HG03460 (cell line): ENCODE results near the gene ZNF764.
A peak's percentile ranks its signal among the peaks of the same experiment; 100 is the strongest.
"Not testable (repeated sequence)": the region's sequence is repeated elsewhere in the genome, so short reads cannot be mapped to it uniquely, and the experiment has no call there.

Source experiments
- ATAC-seq: cut with Tn5 transposase; IDR thresholded peaks from one replicate; pipeline ENCODE4 v1.9.1; 2021; ENCODE audit not compliant: unreplicated experiment

ZNF764 gene

GRCh38 chr16:30528799-30529457 lies 29.2 kb downstream of the ZNF764 start:
- ATAC-seq, result no peak

GRCh38 chr16:30527635-30528178 lies 30.5 kb downstream of the ZNF764 start:
- ATAC-seq, result no peak

DNA sequence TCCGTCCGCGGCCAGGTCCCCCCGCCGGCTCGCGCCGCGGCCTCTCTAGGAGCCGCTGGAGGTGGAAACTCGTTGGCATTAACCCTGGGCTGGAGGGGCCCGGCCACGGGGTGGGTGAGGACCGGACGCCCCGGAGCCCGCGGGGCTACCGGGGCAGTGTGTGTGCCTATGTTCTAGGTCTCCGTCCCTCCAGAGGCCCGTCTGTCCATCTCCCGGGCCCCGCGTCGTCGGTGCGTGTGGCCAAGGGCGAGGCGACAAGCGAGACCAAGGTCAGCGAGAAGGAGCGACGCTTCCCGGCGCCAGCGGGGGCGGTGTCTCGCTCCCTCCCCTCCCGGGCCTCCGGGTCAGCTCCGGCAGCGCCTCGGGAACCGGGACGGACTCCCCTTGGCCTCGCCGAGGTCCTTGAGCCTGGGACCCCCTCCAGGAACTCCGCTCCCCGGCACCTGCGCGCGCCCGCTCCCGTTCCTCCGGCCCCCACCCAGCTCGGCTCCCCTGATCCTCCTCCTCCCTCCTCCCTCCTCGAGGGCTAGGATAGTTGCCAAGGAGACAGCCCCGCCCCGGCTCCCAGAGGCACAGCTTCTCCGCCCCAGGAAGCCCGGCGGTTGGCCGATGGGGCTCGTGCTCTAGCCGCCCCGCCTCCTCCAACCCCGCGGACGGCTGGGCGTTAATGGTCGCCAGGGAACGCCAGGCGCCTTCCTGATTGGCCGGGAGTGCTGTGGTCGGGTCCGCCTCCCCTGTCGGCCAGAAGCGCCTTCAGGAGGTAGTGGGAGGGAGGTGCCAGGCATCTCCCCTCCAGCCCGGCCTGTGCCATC lies 31.1 kb downstream of the ZNF764 start:
- peak; percentile 75 for ATAC-seq

DNA sequence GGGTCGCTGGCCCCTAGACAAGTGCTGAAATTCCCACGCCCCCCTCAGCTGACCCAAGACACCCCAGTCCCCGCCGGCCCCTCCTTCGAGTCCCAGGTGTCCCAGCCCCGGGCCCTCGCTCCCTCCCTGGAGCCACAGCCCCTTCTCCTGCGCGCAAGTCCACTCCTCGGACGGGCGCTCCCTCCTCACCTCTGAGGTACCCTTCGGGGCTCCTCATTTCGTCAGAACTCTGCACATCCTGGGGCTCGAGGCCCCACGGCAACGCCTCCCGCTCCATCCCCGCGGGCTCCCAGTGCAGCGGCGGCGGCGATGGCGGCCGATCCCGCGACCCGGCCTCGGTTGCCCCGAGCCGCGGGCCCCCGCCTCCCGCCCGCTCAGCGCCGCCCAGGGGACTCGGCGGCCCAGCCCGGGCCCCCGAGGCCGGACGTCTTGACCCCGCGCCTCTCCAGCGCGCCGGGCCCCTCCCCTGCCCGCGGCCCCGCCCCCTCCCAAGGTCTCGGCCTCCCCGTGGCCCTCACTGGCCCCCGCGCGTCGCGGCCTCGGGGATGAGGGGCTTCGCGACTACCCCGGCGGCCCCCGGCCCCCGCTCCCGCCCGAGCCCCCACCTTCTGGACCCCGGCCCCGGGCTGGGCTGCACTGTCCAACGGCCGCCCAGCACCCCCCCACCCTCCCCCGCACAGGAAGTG lies 31.9 kb downstream of the ZNF764 start, which contains the start of gene ZNF768:
Gene ZNF768 (minus strand): TSS at position 430 of the 686 bp plus-strand sequence. CDS start 153 bp downstream, at position 277.
- ATAC-seq, result peak; percentile 24

GRCh38 chr16:30525844-30526136 lies 32.4 kb downstream of the ZNF764 start:
- ATAC-seq, result no peak

- no peak for ATAC-seq
These were observed 33.3 kb downstream of the ZNF764 start for GRCh38 chr16:30524575-30525568.

DNA sequence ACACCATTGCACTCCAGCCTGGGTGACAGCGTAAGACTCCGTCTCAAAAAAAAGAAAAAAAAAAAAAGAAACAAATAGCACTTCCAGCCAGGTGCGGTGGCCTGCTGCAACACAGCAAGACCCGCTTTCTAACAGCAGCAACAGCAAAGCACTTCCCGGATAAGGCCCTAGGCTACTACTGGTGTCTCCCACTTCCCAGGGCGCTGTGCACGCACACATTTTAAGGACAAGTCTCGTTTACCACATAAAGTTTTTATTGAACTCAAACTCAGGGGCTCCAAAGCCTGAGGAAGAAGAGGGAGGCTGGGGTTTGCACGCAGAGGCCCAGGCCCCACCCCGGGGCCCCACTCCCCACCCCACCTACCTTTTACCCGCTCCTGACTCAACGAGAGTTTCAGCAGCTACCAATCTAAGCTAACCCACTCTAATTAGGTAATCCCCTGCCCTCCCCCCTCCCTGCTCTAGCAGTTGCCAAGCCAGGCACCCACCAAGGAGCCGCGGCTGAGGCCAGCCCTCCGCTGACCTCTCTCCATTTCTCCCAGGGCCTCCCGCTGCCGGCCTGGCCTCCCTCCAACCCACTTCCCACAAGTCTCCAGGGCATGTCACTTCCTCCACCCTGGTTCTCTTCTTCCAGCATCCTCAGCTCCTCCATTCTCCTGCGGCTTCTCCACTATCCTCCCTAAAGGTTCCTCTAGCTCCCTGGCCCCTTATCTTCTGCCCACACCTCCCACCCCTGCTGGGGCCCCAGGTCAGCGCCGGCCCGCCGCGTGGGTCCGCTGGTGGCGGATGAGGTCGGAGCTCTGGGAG lies 34.2 kb downstream of the ZNF764 start:
- ATAC-seq, result no peak

DNA sequence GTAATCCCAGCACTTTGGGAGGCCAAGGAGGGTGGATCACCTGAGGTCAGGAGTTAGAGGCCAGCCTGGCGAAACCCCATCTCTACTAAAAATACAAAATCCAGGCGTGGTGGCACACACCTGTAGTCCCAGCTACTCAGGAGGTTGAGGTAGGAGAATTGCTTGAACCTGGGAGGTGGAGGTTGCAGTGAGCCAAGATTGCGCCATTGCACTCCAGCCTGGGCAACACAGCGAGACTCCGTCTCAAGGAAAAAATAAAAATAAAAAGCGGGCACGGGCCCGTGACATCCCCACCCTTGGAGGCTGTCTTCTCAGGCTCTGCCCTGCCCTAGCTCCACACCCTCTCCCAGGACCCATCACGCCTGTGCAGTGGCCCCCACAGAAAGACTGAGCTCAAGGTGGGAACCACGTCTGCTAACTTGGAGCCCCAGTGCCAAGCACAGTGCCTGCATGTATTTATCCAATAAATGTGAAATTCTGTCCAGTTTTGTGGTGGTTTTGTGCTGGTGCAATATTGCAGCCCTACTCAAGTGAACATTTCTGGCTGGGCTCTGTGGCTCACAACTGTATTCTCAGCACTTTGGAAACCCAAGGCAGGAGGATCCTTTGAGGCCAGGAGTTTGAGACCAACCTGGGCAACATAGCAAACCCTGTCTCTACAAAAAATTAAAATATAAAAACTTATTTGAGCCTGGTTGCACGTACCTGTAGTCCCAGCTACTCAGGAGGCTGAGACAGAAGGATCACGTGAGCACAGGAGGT lies 35.3 kb downstream of the ZNF764 start:
- ATAC-seq, result not testable (repeated sequence)

DNA sequence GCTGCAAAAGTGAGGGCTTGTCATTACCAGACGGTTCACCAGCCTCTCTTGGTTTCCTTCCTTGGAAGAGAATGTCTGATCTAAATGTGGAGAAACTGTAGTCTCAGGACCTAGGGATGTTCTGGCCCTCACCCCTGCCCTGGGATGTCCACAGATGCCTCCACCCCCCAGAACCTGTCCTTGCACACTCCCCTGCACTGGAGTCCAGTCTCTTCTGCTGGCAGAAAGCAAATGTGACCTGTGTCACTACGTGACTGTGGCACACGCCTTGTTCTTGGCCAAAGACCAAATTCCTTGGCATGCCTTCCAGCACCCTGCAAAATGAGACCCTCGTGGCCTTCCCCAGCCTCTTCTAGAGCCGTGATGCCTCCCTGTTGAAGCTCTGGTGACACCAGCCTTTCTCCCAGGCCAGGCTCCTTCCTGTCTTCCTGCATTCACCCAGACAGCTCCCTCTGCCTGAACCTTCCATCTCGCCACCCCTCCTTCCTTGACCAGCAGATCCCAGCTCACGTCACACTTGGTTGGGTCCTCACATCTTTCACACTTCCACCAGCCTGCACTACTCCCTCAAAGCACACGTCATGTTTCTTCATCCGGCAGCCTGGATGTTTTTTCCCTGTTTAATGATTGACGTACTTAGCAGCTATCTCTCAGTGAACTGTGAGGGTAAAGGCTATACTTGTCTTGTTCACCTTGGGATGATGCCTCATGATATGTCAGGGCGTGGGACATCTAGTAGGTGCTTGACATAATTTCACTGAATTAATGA lies 36.1 kb downstream of the ZNF764 start:
- ATAC-seq, result no peak

GRCh38 chr16:30521476-30521872 lies 36.7 kb downstream of the ZNF764 start:
- ATAC-seq, result no peak

- no peak for ATAC-seq
These were observed 38.8 kb downstream of the ZNF764 start for GRCh38 chr16:30519120-30520049.

GRCh38 chr16:30518552-30518951 lies 39.6 kb downstream of the ZNF764 start:
- ATAC-seq, result no peak

GRCh38 chr16:30515275-30515674 lies 42.9 kb downstream of the ZNF764 start:
- ATAC-seq, result no peak

DNA sequence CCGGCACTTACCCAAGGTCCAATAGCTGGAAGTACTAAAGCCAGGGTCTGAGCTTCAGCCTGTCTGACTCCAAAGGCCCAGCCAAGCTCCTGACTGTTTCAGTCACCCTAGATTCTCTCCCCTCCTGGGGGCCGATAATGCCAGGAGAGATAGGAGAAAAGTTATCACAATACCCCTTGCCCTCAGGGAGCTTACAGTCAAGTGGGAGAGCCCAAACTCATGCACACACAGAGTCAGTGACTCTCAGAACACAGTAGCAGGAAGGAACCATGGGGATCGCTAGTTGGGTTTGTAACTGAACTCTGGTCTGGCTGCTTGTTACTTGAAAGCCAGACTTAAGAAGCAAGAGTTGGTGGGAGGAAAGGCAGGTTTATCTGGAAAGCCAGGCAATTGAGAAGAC lies 46.7 kb downstream of the ZNF764 start:
- ATAC-seq, result no peak

GRCh38 chr16:30510376-30510938 lies 47.7 kb downstream of the ZNF764 start:
- no peak for ATAC-seq

DNA sequence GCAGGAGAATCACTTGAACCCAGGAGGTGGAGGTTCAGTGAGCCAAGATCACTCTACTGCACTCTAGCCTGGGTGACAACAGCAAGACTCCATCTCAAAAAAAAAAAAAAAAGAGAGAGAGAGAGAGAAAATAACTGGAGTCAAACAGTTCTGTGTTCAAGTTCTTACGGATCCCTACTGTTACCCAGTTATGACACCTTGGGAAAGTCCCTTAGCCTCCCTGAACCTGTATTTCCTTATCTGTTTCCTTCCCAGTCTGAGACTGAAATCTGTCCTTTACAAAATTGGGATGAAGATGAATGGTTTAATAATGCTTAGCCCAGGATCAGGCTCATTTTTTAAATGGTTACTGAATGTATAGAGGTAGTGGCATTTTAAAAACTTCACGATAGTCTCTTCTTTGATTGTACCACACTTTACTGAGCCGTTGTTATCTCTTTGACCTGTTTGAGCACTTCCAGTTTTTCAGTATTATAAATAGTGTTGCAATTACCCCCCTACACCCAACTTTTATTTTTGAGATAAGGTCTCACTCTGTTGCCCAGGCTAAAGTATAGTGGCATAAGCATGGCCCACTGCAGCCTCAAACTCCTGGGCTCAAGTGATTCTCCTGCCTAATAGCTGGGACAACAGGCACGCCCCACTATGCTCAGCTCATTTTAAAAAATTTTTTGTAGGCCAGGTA lies 49.0 kb downstream of the ZNF764 start:
- no peak for ATAC-seq
